K562 (cell line): ENCODE measurements around the gene ITSN1. TPM values are rescaled to one million over a fixed set of nuclear protein-coding genes. Genes with fewer than 3 reads are reported as not detected.

Experiments
- CREB1 ChIP-seq, 2 experiments: sonication (generic) in 1 of 2; formaldehyde crosslinking in 1 of 2; IDR thresholded peaks; 2 replicates each; pipeline versions ENCODE4 v1.6.1 to v1.8.0; 2012 to 2022; ENCODE audit warnings: inconsistent platforms in 1 of 2, mild to moderate bottlenecking in 1 of 2, missing genetic modification reagents in 1 of 2, moderate library complexity in 1 of 2
- MGA ChIP-seq: fragments of 450-650 bp; IDR thresholded peaks from 2 replicates; pipeline ENCODE4 v1.6.1; 2016; ENCODE audit warnings: mild to moderate bottlenecking, moderate library complexity
- MTA3 ChIP-seq: fragments of 450-650 bp; formaldehyde crosslinking; IDR thresholded peaks from 2 replicates; pipeline ENCODE4 v1.6.1; 2017; ENCODE audit warnings: mild to moderate bottlenecking, borderline replicate concordance
- RBM17 ChIP-seq: fragments of 200-400 bp; formaldehyde crosslinking; IDR thresholded peaks from 2 replicates; pipeline ENCODE4 v1.6.1; 2017; ENCODE audit warnings: low read depth, mild to moderate bottlenecking, low read length, borderline replicate concordance
- SMARCA5 ChIP-seq: fragments of 450-650 bp; IDR thresholded peaks from 2 replicates; pipeline ENCODE4 v1.6.1; 2016
- polyA plus RNA-seq, 8 experiments: library from polyadenylated mRNA; depleted of rRNA in 4 of 8; stranded (reverse) in 5 of 8; unstranded in 3 of 8; fragments of >200 nt; fragmentation: Nextera tagmentation in 2 of 8; fragmentation: Illumina TruSeq in 1 of 8; extraction: Ambion mirVana in 2 of 8; extraction: Trizol in 1 of 8; gene quantifications; 2 replicates each; pipeline versions ENCODE4 v1.2.1 to v1.2.3, GENCODE V29; 2011 to 2014; ENCODE audit warnings: inconsistent platforms in 1 of 8, missing spikeins in 1 of 8
- total RNA-seq, 7 experiments: library from RNA; depleted of rRNA in 6 of 7; stranded (reverse); fragments of >200 nt in 6 of 7; fragmentation: Illumina TruSeq in 2 of 7; extraction: Trizol in 2 of 7; gene quantifications; 2 replicates each; pipeline versions ENCODE4 v1.2.1 to v1.2.3, GENCODE V29; 2011 to 2021; ENCODE audit warnings: low replicate concordance in 1 of 7

ITSN1 gene
- total and polyA plus RNA-seq, 9 of the 15 experiments (the other 6 are each of a cell fraction or from before 2014, with no cell fraction given) = 1.1 to 12.6 (median 4.8) TPM

- TF ChIP-seq MTA3 (0 out of 2 replicates have a peak, but pooled peaks have one; percentile 50), SMARCA5 (0 out of 2 replicates have a peak, but pooled peaks have one; percentile 33), MGA (peak; percentile 78), CREB1 (IDR thresholded peaks at IDR 0.05) (peak; percentile 33; the same call in 1 of the 2 replicates), CREB1 (CRISPR knock-in tag; IDR thresholded peaks at IDR 0.05) (0 out of 2 replicates have a peak, but pooled peaks have one; percentile 15), RBM17 (no peak)
Measured at GRCh38 chr21:33947451-33948095, 305.3 kb downstream of the ITSN1 start (continued).
